LHCN-M2 (cell line): ENCODE data around the gene NPAS3. TPM values are rescaled to one million over a fixed set of nuclear protein-coding genes. Genes with fewer than 3 reads are reported as not detected.

Source experiments
- DNase-seq: peaks from one replicate; pipeline ENCODE4 v3.0.0-alpha.2; 2012; ENCODE audit warnings: low read depth
- total RNA-seq: library from RNA; depleted of rRNA; stranded (reverse); fragments of >200 nt; gene quantifications from 2 replicates; pipeline ENCODE4 v1.2.3, GENCODE V29; 2014

Gene NPAS3
- total RNA-seq, 1 experiment from 2014 or later, result not detected

GRCh38 chr14:33165144-33165925 is 226.7 kb downstream of the NPAS3 start:
- DNase-seq, result no peak

- no peak for DNase-seq
These were observed 227.2 kb downstream of the NPAS3 start for GRCh38 chr14:33165926-33166289.

- no peak for DNase-seq
These were observed 237.3 kb downstream of the NPAS3 start for GRCh38 chr14:33175951-33176350.

GRCh38 chr14:33184587-33184986 is 245.9 kb downstream of the NPAS3 start:
- DNase-seq, result peak; percentile 2

GRCh38 chr14:33186656-33187055 is 248.0 kb downstream of the NPAS3 start:
- DNase-seq, result peak; percentile 4

GRCh38 chr14:33188880-33189279 is 250.2 kb downstream of the NPAS3 start:
- DNase-seq, result no peak

- DNase-seq, result no peak
These were observed 253.2 kb downstream of the NPAS3 start for GRCh38 chr14:33191855-33192254.

- DNase-seq, result no peak
These were observed 255.9 kb downstream of the NPAS3 start for GRCh38 chr14:33194551-33194950.

- DNase-seq, result no peak
These were observed 260.0 kb downstream of the NPAS3 start for GRCh38 chr14:33198684-33199083.

GRCh38 chr14:33201116-33201515 is 262.4 kb downstream of the NPAS3 start:
- no peak for DNase-seq

- DNase-seq, result no peak
These were observed 268.3 kb downstream of the NPAS3 start for GRCh38 chr14:33206981-33207380.

GRCh38 chr14:33207467-33208017 is 268.9 kb downstream of the NPAS3 start:
- DNase-seq, result no peak

GRCh38 chr14:33210311-33210710 is 271.6 kb downstream of the NPAS3 start:
- peak; percentile 7 for DNase-seq

- no peak for DNase-seq
These were observed 279.3 kb downstream of the NPAS3 start for GRCh38 chr14:33218026-33218425.

GRCh38 chr14:33219957-33220356 is 281.3 kb downstream of the NPAS3 start:
- no peak for DNase-seq

GRCh38 chr14:33229269-33229929 is 290.7 kb downstream of the NPAS3 start:
- DNase-seq, result peak; percentile 37

- DNase-seq, result no peak
These were observed 291.3 kb downstream of the NPAS3 start for GRCh38 chr14:33230021-33230420.

GRCh38 chr14:33232031-33232430 is 293.4 kb downstream of the NPAS3 start:
- DNase-seq, result no peak

GRCh38 chr14:33237115-33237740 is 298.5 kb downstream of the NPAS3 start:
- DNase-seq, result no peak

GRCh38 chr14:33239465-33239864 is 300.8 kb downstream of the NPAS3 start:
- no peak for DNase-seq

- DNase-seq, result no peak
These were observed 301.8 kb downstream of the NPAS3 start for GRCh38 chr14:33240466-33240865.

- no peak for DNase-seq
These were observed 302.7 kb downstream of the NPAS3 start for GRCh38 chr14:33241331-33241730.
